Measurements from ENCODE around the gene RHD.
"Not testable (repeated sequence)": the region's sequence is repeated elsewhere in the genome, so short reads cannot be mapped to it uniquely, and the experiment has no call there.

Gene RHD

GRCh38 chr1:25356441-25356840 lies 84.1 kb downstream of the RHD start:
- no peak for DNase-seq (ENCODE audit: low read depth in 3 of 3)

GRCh38 chr1:25356848-25357247 lies 84.5 kb downstream of the RHD start:
- DNase-seq (ENCODE audit: low read depth in 3 of 3): no peak

DNA sequence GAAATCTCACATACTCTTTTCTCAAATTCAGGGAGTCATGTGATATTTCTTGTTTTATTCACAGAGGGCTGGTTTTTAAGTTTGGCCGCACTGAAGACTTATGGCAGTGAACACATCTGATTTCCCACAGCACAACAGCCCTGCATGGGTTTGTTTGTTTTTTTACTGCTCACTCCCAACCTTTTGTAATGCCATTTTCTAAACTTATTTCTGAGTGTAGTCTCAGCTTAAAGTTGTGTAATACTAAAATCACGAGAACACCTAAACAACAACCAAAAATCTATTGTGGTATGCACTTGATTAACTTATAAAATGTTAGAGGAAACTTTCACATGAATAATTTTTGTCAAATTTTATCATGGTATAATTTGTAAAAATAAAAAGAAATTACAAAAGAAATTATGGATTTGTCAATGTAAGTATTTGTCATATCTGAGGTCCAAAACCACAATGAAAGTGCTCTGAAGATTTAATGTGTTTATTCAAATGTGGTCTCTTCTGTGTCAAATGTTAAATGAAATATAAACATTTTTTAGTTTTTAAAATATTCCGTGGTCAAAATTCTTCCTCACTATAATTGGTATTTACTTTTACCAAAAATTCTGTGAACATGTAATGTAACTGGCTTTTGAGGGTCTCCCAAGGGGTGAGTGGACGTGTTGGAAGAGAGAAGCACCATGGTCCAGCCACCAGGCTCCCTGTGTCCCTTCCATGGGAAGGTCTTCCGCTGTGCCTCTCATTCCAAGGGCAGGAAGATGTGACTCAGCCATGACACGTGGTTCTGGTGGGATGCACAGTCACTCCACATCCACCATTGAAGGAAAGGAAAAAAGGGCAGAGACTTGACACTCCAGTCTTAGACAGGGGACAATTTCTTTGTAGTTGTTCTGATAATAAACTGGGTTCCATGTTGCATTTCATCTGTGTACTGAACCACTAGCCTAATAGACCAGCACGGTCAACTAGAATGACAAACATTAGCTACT lies 88.6 kb downstream of the RHD start:
- no peak for DNase-seq (ENCODE audit: low read depth in 3 of 3)

DNA sequence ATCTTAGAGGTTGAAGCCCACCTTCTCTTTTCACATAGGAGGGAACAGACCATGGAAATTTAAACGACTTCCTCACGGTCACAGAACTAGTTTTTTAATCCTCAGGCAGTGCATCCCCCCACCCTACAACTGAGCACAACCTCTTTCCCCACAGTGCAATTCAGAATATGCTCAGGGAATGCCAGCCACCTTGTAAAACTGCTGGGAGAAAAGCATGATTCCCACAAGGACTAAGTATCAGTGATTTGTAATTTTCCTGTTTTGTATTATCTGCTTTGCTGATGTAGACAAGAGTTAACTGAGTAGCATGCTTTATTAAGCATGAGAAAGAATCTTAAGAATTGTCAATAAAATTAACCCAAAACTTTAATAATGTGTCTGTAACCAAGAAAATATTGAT lies 89.6 kb downstream of the RHD start:
- DNase-seq (ENCODE audit: low read depth in 3 of 3): no peak

GRCh38 chr1:25362634-25363559 lies 90.6 kb downstream of the RHD start:
- DNase-seq (ENCODE audit: low read depth in 3 of 3): not testable (repeated sequence)

DNA sequence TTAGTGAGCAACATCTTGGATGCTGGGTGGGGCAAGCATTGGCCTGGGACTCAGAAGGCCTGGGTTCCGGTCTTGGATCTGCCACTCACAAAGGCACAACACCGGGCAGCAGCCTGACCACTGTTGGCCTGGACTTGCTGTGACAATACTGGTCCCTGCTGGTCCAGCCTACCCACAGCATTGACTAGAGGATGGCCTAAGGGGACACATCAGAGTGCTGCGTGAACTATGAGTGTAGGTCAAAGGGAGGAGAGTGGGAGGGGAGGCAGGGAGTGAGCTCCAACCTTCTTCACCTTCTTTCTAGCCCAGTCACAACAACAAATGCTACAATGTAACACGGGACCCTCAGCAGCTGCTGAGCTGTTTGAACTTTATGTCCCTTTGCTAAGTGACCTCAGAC lies 96.9 kb downstream of the RHD start:
- DNase-seq (ENCODE audit: low read depth in 3 of 3): no peak

DNA sequence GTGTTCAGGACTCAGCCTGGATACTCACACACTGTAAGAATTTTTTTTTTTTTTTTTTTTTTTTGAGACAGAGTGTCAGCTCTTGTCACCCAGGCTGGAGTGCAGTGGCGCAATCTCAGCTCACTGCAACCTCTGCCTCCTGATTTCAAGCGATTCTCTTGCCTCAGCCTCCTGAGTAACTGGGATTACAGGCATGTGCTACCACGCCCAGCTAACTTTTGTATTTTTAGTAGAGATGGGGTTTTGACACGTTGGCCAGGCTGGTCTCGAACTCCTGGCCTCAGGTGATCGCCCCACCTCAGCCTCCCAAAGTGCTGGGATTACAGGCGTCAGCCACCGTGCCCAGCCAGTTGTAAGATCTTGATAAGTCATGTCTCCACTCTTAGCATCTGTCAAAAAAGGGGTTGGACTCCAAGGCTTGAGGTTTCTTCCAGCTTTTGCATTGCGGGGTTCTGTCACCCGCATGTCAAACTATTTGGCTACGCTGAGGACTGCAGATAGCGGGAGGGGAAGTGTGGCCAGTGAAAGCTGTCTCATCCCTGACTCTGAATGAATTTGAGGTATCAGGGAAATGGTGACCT lies 97.5 kb downstream of the RHD start:
- DNase-seq (ENCODE audit: low read depth in 3 of 3): not testable (repeated sequence)

DNA sequence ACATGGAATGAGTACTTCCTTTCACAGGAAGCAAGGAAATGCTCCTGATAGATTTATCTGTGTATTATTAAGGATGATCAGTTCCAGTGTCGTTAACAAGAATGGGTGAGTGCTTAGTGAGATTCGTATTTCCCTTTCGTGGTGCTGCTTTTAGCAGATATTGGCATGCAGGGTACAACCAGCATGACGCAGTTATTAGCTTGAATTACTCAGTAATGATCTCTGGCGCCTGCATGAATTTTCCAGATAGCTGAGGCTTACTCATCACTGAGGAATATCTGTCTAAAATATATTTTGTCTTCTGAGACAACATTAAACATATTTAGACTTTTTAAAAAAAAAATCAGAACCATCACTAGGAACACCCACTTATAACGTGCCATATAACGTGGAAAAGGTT lies 99.4 kb downstream of the RHD start:
- DNase-seq (ENCODE audit: low read depth in 3 of 3): not testable (repeated sequence)

GRCh38 chr1:25378367-25378766 lies 106.1 kb downstream of the RHD start:
- not testable (repeated sequence) for DNase-seq (ENCODE audit: low read depth in 3 of 3)
